Fibroblast of lung (primary cell): ENCODE data around the gene NECTIN3. TPM values are rescaled to one million over a fixed set of nuclear protein-coding genes. Genes with fewer than 3 reads are reported as not detected.

Experiments
- DNase-seq, 2 donors: peaks; one replicate each; pipeline versions ENCODE4 v3.0.0 to v3.0.0-alpha.2; 2010; ENCODE audit warnings: low read depth in 2 of 2
- H2AFZ ChIP-seq: 2 replicates; pipeline ENCODE4 v1.5.1; 2012; ENCODE audit warnings: low read length, control low read depth, inconsistent platforms
- H3K27ac ChIP-seq: 2 replicates; pipeline ENCODE4 v1.5.1; 2011; ENCODE audit warnings: low read length, control low read depth; ENCODE audit not compliant: insufficient read depth
- H3K27me3 ChIP-seq: 2 replicates; pipeline ENCODE4 v1.5.1; 2011; ENCODE audit warnings: mild to moderate bottlenecking, low read length; ENCODE audit not compliant: control insufficient read depth, insufficient read depth
- H3K36me3 ChIP-seq: 2 replicates; pipeline ENCODE4 v1.5.1; 2011; ENCODE audit warnings: low read length; ENCODE audit not compliant: control insufficient read depth, insufficient read depth
- H3K4me1 ChIP-seq: 2 replicates; pipeline ENCODE4 v1.5.1; 2011; ENCODE audit warnings: low read length; ENCODE audit not compliant: control insufficient read depth, insufficient read depth; ENCODE audit errors: extremely low read depth
- H3K4me2 ChIP-seq: 2 replicates; pipeline ENCODE4 v1.5.1; 2011; ENCODE audit warnings: low read length, control low read depth; ENCODE audit not compliant: insufficient read depth; ENCODE audit errors: extremely low read depth
- H3K4me3 ChIP-seq, 4 experiments: fragments of 200-600 bp in 1 of 4; sonication (generic) in 1 of 4; replicated peaks in 1 of 4; 2 replicates each; pipeline ENCODE4 v1.5.1; 2011 to 2016; ENCODE audit warnings: low read length in 4 of 4, low read depth in 3 of 4, mild to moderate bottlenecking in 3 of 4, control low read depth in 2 of 4, inconsistent platforms in 1 of 4, mixed read lengths in 1 of 4; ENCODE audit not compliant: insufficient read depth in 1 of 4; ENCODE audit errors: control extremely low read depth in 1 of 4
- H3K79me2 ChIP-seq: 2 replicates; pipeline ENCODE4 v1.5.1; 2012; ENCODE audit warnings: mild to moderate bottlenecking, low read length, inconsistent platforms; ENCODE audit not compliant: control insufficient read depth, insufficient read depth
- H3K9ac ChIP-seq: 2 replicates; pipeline ENCODE4 v1.5.1; 2011; ENCODE audit warnings: mild to moderate bottlenecking, low read length, control low read depth; ENCODE audit not compliant: insufficient read depth
- H3K9me3 ChIP-seq: 2 replicates; pipeline ENCODE4 v1.5.1; 2012; ENCODE audit warnings: low read depth, low read length; ENCODE audit not compliant: control insufficient read depth, insufficient read depth
- H4K20me1 ChIP-seq: 2 replicates; pipeline ENCODE4 v1.5.1; 2011; ENCODE audit warnings: low read length; ENCODE audit not compliant: control insufficient read depth, insufficient read depth; ENCODE audit errors: extremely low read depth
- CTCF ChIP-seq, 2 donors: IDR thresholded peaks in 1 of 2; conservative IDR thresholded peaks in 1 of 2; 1 replicate in 1 of 2; 2 replicates in 1 of 2; pipeline ENCODE4 v1.5.1; 2011 to 2012; ENCODE audit warnings: low read length in 2 of 2, control low read depth in 1 of 2, inconsistent platforms in 1 of 2, low read depth in 1 of 2, mild to moderate bottlenecking in 1 of 2
- EZH2 ChIP-seq: IDR thresholded peaks from 2 replicates; pipeline ENCODE4 v1.5.1; 2012; ENCODE audit warnings: low read length, control low read depth, mild to moderate bottlenecking; ENCODE audit errors: missing control alignments
- polyA plus RNA-seq, 2 donors: library from polyadenylated mRNA; depleted of rRNA in 1 of 2; stranded (reverse) in 1 of 2; unstranded in 1 of 2; fragments of >200 nt; gene quantifications; 2 replicates each; pipeline ENCODE4 v1.2.1, GENCODE V29; 2011 to 2012; ENCODE audit warnings: missing spikeins in 1 of 2
- total RNA-seq: library from RNA; depleted of rRNA; stranded (reverse); fragments of >200 nt; gene quantifications from 2 replicates; pipeline ENCODE4 v1.2.1, GENCODE V29; 2014

The NECTIN3 gene
- total and polyA plus RNA-seq, 2 donors (not counting 1 experiment from before 2014, with no cell fraction given): 46.9 to 58.1 TPM

DNA sequence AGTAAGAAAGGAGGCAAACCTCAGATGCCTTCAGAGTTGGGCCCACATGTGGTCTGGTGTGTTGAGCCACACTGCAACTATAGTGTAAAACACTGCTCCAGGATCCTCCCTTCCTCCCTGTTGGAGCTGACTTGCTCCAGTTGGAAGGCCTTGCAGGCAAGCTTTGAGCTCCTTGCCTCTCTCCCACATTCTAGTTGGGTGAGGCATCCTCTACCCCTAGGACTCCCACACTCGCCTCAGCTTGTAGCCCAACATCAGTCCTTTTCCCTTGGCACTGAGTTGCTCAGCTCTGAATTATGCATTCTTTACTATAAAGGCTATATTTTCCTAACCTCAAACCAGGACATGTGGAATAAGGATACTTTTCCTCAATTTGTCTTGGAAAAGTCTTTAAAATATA lies 143.9 kb downstream of the NECTIN3 start:
- Histone ChIP-seq H3K9me3 (no peaks in the 10 kb centered on the region), H3K27me3 (no peaks in the 10 kb centered on the region), H3K27ac (no peak overlapping the region), H3K79me2 (no peaks in the 10 kb centered on the region), H3K4me1 (no peaks in the 10 kb centered on the region), H3K36me3 (no peaks in the 10 kb centered on the region), H4K20me1 (no peaks in the 10 kb centered on the region), H3K4me3 (no peak overlapping the region), H3K4me2 (no peak overlapping the region), H2AFZ (no peak overlapping the region), H3K9ac (no peak overlapping the region)
- TF ChIP-seq EZH2: no peak
- no peak for TF ChIP-seq CTCF (conservative IDR thresholded peaks at IDR 0.05 in 1 of 2, IDR thresholded peaks at IDR 0.05 in 1 of 2; ENCODE audit: low read depth in 1 of 2, low read length in 2 of 2)
- no peak for DNase-seq

DNA sequence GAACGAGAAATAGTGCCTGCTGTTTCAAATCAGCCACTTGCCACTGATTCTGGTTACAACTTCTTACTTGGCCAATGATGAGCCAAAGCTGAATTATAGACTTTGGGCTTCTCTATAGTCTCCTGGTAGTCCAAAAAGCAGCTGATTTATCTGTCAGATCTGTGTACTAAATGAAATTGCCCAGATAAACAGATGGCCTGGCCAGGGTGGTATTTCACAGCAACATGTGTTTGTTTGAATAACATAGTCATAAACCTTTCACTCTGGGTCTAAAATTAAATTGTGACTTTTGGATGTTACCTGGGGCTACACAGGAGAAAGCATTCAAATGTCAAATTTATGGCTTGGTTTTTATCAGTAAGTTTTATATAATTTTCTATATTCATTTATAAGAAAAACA lies 147.0 kb downstream of the NECTIN3 start:
- DNase-seq: no peak
- H3K27ac ChIP-seq: no peak overlapping the region
- H3K9ac ChIP-seq: no peak overlapping the region
- no peak overlapping the region for H3K4me3 ChIP-seq
- H4K20me1 ChIP-seq: no peaks in the 10 kb centered on the region
- H3K27me3 ChIP-seq: no peaks in the 10 kb centered on the region
- no peaks in the 10 kb centered on the region for H3K36me3 ChIP-seq
- H3K9me3 ChIP-seq: no peaks in the 10 kb centered on the region
- no peak overlapping the region for H3K4me2 ChIP-seq
- TF ChIP-seq EZH2 (no peak), CTCF (conservative IDR thresholded peaks at IDR 0.05 in 1 of 2, IDR thresholded peaks at IDR 0.05 in 1 of 2; ENCODE audit: low read depth in 1 of 2, low read length in 2 of 2) (no peak)
- H3K4me1 ChIP-seq: no peaks in the 10 kb centered on the region
- H2AFZ ChIP-seq: no peak overlapping the region
- no peaks in the 10 kb centered on the region for H3K79me2 ChIP-seq

GRCh38 chr3:111227216-111227615 lies 155.6 kb downstream of the NECTIN3 start:
- Histone ChIP-seq H3K4me1 (no peaks in the 10 kb centered on the region), H3K4me3 (no peak overlapping the region), H3K79me2 (no peaks in the 10 kb centered on the region), H4K20me1 (no peaks in the 10 kb centered on the region), H3K27ac (no peak overlapping the region), H3K9ac (no peak overlapping the region), H3K36me3 (no peaks in the 10 kb centered on the region), H2AFZ (no peak overlapping the region), H3K4me2 (no peak overlapping the region), H3K27me3 (no peaks in the 10 kb centered on the region), H3K9me3 (no peaks in the 10 kb centered on the region)
- peak; percentile 76 to 90 for DNase-seq
- TF ChIP-seq EZH2: no peak
